Measurements from ENCODE around the gene MEF2A. TPM values are rescaled to one million over a fixed set of nuclear protein-coding genes. Genes with fewer than 3 reads are reported as not detected.

The MEF2A gene
- total RNA-seq, 4 donors from 2014 or later: 71.9 to 126 (median 103) TPM

DNA sequence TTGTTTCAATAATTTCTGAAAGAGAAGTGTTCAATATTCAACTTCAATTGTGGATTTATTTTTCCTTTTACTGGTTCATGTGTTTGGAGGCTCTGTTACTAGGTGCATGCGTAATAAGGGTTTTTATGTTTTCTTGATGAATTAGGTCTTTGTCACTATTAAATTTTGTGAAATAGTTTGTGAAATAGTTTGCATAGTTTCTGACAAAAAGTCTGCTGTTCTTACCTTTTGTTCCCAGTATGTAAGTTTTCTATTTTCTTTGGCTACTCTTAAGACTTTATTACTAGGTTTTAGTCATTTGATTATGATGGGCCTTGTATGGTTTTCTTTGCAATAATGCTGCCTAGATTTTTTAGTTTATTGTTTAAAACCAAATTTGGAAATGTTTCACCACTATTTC lies 38.0 kb downstream of the MEF2A start:
- intact Hi-C loops (cut with DNase I; ENCODE audit: low total_unique reads): no loop called here
- no peak overlapping the region for H3K4me3 ChIP-seq (ENCODE audit: low read depth, poor library complexity, severe bottlenecking)
- no peak for DNase-seq (ENCODE audit: low spot score in 2 of 2)
- TF ChIP-seq POLR2A (IDR thresholded peaks at IDR 0.05): no peak
- TF ChIP-seq, protein P1, sequence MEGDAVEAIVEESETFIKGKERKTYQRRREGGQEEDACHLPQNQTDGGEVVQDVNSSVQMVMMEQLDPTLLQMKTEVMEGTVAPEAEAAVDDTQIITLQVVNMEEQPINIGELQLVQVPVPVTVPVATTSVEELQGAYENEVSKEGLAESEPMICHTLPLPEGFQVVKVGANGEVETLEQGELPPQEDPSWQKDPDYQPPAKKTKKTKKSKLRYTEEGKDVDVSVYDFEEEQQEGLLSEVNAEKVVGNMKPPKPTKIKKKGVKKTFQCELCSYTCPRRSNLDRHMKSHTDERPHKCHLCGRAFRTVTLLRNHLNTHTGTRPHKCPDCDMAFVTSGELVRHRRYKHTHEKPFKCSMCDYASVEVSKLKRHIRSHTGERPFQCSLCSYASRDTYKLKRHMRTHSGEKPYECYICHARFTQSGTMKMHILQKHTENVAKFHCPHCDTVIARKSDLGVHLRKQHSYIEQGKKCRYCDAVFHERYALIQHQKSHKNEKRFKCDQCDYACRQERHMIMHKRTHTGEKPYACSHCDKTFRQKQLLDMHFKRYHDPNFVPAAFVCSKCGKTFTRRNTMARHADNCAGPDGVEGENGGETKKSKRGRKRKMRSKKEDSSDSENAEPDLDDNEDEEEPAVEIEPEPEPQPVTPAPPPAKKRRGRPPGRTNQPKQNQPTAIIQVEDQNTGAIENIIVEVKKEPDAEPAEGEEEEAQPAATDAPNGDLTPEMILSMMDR (IDR thresholded peaks at IDR 0.05): no peak
- WGBS, 2 donors: 89 to 100% methylated on average over 1 of the region's 1 CpG

DNA sequence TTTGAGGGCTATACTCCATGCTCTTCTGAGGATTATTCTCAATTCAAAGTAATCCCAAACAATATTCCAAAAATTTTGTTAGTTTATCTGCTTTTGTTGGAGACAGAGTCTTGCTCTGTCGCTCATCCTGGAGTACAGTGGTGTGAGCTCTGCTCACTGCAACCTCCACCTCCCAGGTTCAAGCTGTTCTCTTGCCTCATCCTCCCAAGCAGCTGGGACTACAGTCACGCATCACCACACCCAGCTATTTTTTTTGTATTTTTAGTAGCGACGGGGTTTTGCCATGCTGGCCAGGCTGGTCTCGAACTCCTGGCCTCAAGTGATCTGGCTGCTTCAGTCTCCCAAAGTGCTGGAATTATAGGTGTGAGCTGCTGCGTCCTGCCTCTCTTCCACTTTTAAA lies 39.1 kb downstream of the MEF2A start:
- TF ChIP-seq, protein P1 (IDR thresholded peaks at IDR 0.05): no peak
- no peak for TF ChIP-seq POLR2A (IDR thresholded peaks at IDR 0.05)
- intact Hi-C loops (cut with DNase I; ENCODE audit: low total_unique reads): no loop called here
- DNase-seq (ENCODE audit: low spot score in 2 of 2): no peak
- 64 to 74% methylated on average over 6 of the region's 6 CpGs for WGBS, 2 donors
- H3K4me3 ChIP-seq (ENCODE audit: low read depth, poor library complexity, severe bottlenecking): no peak overlapping the region

DNA sequence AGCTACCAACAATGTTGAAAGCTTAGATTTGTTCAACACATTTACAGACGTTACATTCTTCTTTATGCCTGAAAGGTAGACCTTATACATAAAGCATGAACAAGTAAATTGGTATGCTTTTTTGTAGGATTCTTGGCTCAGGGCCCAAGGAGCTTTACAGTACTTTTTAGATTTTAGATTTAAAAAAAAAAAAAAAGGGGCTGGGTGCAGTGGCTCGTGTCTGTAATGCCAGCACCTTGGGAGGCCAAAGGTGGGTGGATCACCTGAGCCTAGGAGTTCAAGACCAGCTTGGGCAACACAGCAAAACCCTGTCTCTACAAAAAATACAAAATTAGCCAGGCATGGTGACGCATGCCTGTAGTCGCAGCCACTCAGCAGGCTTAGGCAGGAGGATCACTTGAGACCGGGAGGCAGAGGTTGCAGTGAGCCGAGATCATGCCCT lies 39.7 kb downstream of the MEF2A start:
- intact Hi-C loops (cut with DNase I; ENCODE audit: low total_unique reads): no loop called here
- DNase-seq (ENCODE audit: low spot score in 2 of 2): no peak
- H3K4me3 ChIP-seq (ENCODE audit: low read depth, poor library complexity, severe bottlenecking): no peak overlapping the region
- WGBS, 2 donors: 48 to 68% methylated on average over 6 of the region's 6 CpGs
- no peak for TF ChIP-seq POLR2A (IDR thresholded peaks at IDR 0.05)
- TF ChIP-seq, protein P1 (IDR thresholded peaks at IDR 0.05): no peak

DNA sequence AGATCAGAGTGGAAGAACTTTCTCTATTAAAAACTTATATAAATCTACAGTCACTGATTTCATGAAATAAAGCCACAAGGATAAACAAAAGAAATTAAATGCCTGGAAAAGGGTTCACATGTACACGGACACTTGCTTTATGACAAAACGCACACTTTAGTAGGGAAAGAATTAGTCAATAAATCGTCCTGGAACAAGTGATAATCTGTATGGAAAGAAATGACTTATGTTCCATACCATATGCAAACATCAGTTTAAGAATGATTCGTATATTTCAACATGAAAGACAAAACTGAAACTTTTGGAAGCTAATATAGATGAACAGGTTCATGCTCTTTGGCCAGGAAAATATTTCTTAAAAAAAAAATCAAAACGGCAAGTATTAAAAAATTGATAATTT lies 40.2 kb downstream of the MEF2A start:
- 64 to 69% methylated on average over 5 of the region's 5 CpGs for WGBS, 2 donors
- DNase-seq (ENCODE audit: low spot score in 2 of 2): no peak
- H3K4me3 ChIP-seq (ENCODE audit: low read depth, poor library complexity, severe bottlenecking): no peak overlapping the region
- intact Hi-C loops (cut with DNase I; ENCODE audit: low total_unique reads): no loop called here
- TF ChIP-seq POLR2A (IDR thresholded peaks at IDR 0.05): no peak
- TF ChIP-seq, protein P1 (IDR thresholded peaks at IDR 0.05): no peak

DNA sequence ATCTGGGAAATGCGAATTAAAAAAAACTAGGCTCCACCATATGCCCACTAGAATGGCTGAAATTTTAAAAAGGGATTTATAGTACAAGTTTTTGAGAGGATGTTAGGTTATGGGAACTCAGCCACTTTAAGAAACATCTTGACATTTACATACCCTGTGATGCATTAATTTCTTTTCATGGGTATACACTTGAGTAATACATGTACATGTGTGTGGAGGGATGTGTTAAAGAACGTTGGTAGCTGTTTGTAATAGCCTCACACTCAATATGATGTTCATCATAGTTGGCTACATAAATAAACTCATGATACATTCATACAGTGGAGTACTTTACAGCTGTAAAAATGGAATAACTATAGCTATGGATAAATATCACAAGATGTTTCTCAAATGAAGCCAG lies 40.9 kb downstream of the MEF2A start:
- TF ChIP-seq, protein P1 (IDR thresholded peaks at IDR 0.05): no peak
- no peak for TF ChIP-seq POLR2A (IDR thresholded peaks at IDR 0.05)
- no peak for DNase-seq (ENCODE audit: low spot score in 2 of 2)
- 65 to 68% methylated on average over 2 of the region's 2 CpGs for WGBS, 2 donors
- H3K4me3 ChIP-seq (ENCODE audit: low read depth, poor library complexity, severe bottlenecking): no peak overlapping the region
- intact Hi-C loops (cut with DNase I; ENCODE audit: low total_unique reads): no loop called here

DNA sequence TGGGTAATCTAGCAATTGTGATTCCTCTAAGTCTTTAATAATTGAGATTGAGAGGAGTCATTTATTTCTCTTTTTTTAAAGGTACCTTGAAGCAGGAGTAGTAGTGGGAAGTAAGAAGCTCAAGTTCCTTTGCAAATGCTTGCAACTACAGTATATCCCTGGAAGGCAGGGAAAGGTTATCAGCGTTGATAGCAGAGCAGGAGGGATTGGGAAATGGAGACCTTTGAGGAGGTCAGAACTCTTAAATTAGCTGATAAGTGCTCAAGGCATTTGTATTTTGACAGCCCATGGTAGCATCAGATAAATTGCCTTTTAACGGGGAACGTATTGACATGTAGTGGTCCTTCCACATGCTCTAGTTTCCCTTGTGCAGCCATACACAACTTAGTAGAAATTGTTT lies 47.7 kb downstream of the MEF2A start:
- intact Hi-C loops (cut with DNase I; ENCODE audit: low total_unique reads): no loop called here
- TF ChIP-seq, protein P1 (IDR thresholded peaks at IDR 0.05): no peak
- no peak for TF ChIP-seq POLR2A (IDR thresholded peaks at IDR 0.05)
- 87 to 96% methylated on average over 3 of the region's 3 CpGs for WGBS, 2 donors
- no peak for DNase-seq (ENCODE audit: low spot score in 2 of 2)
- no peak overlapping the region for H3K4me3 ChIP-seq (ENCODE audit: low read depth, poor library complexity, severe bottlenecking)

All from lower leg skin (tissue), 4 donors.